ENCODE results near the gene PELI2. TPM values are rescaled to one million over a fixed set of nuclear protein-coding genes. Genes with fewer than 3 reads are reported as not detected.

Gene PELI2
- total and polyA plus RNA-seq, 2 of the 4 experiments (the other 2 are of a cell fraction), result 6.0 to 36.7 TPM

DNA sequence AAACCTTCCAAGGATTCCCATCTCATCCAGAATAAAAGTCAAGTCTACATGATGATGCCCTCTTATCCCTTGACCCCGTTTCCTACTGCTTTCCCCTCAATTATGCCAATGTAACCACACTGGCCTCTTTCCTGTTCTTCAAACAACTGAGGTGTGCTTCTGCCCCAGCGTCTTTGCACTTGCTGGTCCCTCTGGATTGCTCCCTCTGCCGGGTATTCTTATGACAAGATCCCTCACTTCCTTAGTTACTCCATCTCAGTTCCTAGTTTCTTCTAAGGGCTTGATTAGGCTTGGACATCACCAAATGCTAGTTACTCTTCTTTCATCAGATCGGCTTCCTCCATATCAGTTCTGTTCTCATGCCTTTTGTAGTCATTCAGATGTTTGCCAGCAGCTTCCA, 32.7 kb upstream of the PELI2 start:
- H3K36me3 ChIP-seq (ENCODE audit: control insufficient read depth, insufficient read depth, low read length), result no peaks in the 10 kb centered on the region
- dilution Hi-C loops (cut with HindIII; ENCODE audit: low sequenced_read_pairs, unreplicated experiment), result no loop called here
- H3K18ac ChIP-seq (ENCODE audit: low read depth, low read length), result no peak overlapping the region
- no peak overlapping the region for H3K56ac ChIP-seq (ENCODE audit: extremely low read depth, insufficient read depth, low read length)
- no peak overlapping the region for H3K4me2 ChIP-seq (ENCODE audit: low read depth, low read length)
- 66% methylated on average over 3 of the region's 4 CpGs; no CpG with 5 or more reads in 1 of the 2 experiments for WGBS, 2 experiments (ENCODE audit: extremely low coverage in 2 of 2, insufficient read length in 1 of 2)
- no peak overlapping the region for H2AK5ac ChIP-seq (ENCODE audit: low read depth, low read length)
- H2AFZ ChIP-seq (replicated peaks; ENCODE audit: low read length, poor library complexity), result no peak overlapping the region
- no peak overlapping the region for H3K27ac ChIP-seq (ENCODE audit: insufficient read depth, low read length)
- no peak for ATAC-seq (ENCODE audit: low read depth)
- no peak overlapping the region for H2AK9ac ChIP-seq (replicated peaks; ENCODE audit: low read depth, low read length, poor library complexity)
- H3K9ac ChIP-seq (ENCODE audit: low read depth, low read length), result no peak overlapping the region
- TF ChIP-seq, protein P1, sequence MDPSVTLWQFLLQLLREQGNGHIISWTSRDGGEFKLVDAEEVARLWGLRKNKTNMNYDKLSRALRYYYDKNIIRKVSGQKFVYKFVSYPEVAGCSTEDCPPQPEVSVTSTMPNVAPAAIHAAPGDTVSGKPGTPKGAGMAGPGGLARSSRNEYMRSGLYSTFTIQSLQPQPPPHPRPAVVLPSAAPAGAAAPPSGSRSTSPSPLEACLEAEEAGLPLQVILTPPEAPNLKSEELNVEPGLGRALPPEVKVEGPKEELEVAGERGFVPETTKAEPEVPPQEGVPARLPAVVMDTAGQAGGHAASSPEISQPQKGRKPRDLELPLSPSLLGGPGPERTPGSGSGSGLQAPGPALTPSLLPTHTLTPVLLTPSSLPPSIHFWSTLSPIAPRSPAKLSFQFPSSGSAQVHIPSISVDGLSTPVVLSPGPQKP (IDR thresholded peaks at IDR 0.05; ENCODE audit: borderline replicate concordance, low read depth, low read length), result no peak
- TF ChIP-seq MXI1 (IDR thresholded peaks at IDR 0.05; ENCODE audit: borderline replicate concordance, low read depth, low read length) (no peak), FOS (IDR thresholded peaks at IDR 0.05; ENCODE audit: low read depth, low read length) (no peak), RCOR1 (IDR thresholded peaks at IDR 0.05; ENCODE audit: insufficient replicate concordance, low read length) (no peak), NFE2L2 (IDR thresholded peaks at IDR 0.05; ENCODE audit: low read depth, low read length) (no peak), SMC3 (IDR thresholded peaks at IDR 0.05; ENCODE audit: low read depth, low read length) (no peak), RAD21 (IDR thresholded peaks at IDR 0.05; ENCODE audit: low read length) (no peak), BHLHE40 (IDR thresholded peaks at IDR 0.05; ENCODE audit: low read depth, low read length) (no peak), POLR2A (IDR thresholded peaks at IDR 0.05; ENCODE audit: low read depth, low read length) (no peak), CEBPB (IDR thresholded peaks at IDR 0.05; ENCODE audit: low read depth, low read length) (no peak), RFX5 (IDR thresholded peaks at IDR 0.05; ENCODE audit: low read depth, low read length) (no peak), CHD1 (IDR thresholded peaks at IDR 0.05; ENCODE audit: low read depth, low read length) (no peak), MAFK (IDR thresholded peaks at IDR 0.05; ENCODE audit: low read depth, low read length) (no peak)
- TF ChIP-seq, protein P2, sequence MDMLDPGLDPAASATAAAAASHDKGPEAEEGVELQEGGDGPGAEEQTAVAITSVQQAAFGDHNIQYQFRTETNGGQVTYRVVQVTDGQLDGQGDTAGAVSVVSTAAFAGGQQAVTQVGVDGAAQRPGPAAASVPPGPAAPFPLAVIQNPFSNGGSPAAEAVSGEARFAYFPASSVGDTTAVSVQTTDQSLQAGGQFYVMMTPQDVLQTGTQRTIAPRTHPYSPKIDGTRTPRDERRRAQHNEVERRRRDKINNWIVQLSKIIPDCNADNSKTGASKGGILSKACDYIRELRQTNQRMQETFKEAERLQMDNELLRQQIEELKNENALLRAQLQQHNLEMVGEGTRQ (IDR thresholded peaks at IDR 0.05; ENCODE audit: low read depth, low read length), result no peak
- TF ChIP-seq, protein P3, sequence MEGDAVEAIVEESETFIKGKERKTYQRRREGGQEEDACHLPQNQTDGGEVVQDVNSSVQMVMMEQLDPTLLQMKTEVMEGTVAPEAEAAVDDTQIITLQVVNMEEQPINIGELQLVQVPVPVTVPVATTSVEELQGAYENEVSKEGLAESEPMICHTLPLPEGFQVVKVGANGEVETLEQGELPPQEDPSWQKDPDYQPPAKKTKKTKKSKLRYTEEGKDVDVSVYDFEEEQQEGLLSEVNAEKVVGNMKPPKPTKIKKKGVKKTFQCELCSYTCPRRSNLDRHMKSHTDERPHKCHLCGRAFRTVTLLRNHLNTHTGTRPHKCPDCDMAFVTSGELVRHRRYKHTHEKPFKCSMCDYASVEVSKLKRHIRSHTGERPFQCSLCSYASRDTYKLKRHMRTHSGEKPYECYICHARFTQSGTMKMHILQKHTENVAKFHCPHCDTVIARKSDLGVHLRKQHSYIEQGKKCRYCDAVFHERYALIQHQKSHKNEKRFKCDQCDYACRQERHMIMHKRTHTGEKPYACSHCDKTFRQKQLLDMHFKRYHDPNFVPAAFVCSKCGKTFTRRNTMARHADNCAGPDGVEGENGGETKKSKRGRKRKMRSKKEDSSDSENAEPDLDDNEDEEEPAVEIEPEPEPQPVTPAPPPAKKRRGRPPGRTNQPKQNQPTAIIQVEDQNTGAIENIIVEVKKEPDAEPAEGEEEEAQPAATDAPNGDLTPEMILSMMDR (conservative IDR thresholded peaks at IDR 0.05; ENCODE audit: low read depth, low read length), result no peak
- no peak overlapping the region for H4K5ac ChIP-seq (ENCODE audit: low read depth, low read length)
- H4K8ac ChIP-seq (ENCODE audit: low read depth in 2 of 2, low read length in 2 of 2), result no peak overlapping the region
- H2BK15ac ChIP-seq (ENCODE audit: low read depth, low read length), result no peak overlapping the region
- H3K23ac ChIP-seq (ENCODE audit: low read depth, low read length), result no peak overlapping the region
- in situ Hi-C loops (cut with MboI; ENCODE audit: low sequenced_read_pairs), result no loop called here
- peaks cover 3% of the 10 kb centered on the region; the same call in 1 of the 2 replicates for H3K4me1 ChIP-seq (ENCODE audit: control insufficient read depth, insufficient read depth, low read length)
- H3K9me3 ChIP-seq (ENCODE audit: control insufficient read depth, insufficient read depth, low read length), result 0 out of 2 replicates have a peak, but pooled peaks cover 1% of the 10 kb centered on the region
- BruUV-seq (replicated peaks), result no TSS peak
- H3K14ac ChIP-seq (replicated peaks; ENCODE audit: low read depth, low read length), result no peak overlapping the region
- no peak overlapping the region for H3K4ac ChIP-seq (ENCODE audit: low read depth, low read length)
- no peak overlapping the region for H4K91ac ChIP-seq (ENCODE audit: insufficient read depth, low read depth, low read length)
- no peak overlapping the region for H3K4me3 ChIP-seq (ENCODE audit: insufficient read depth, low read depth, low read length)
- CTCF ChIA-PET, result no interaction called here
- no peak overlapping the region for H2BK120ac ChIP-seq (ENCODE audit: low read depth, low read length)
- POLR2A ChIA-PET (ENCODE audit: unreplicated experiment), result no interaction called here
- no peak overlapping the region for H2BK20ac ChIP-seq (ENCODE audit: low read depth, low read length)
- DNase-seq, result no peak
- H4K20me1 ChIP-seq (ENCODE audit: insufficient read depth, low read length), result no peaks in the 10 kb centered on the region
- peaks cover 43% of the 10 kb centered on the region for H3K27me3 ChIP-seq (ENCODE audit: control insufficient read depth, insufficient read depth, low read length)
- intact Hi-C loops (cut with micrococcal nuclease), result no loop called here
- no peaks in the 10 kb centered on the region for H3K79me1 ChIP-seq (ENCODE audit: low read depth in 1 of 2, low read length in 2 of 2)
- no peaks in the 10 kb centered on the region for H3K9me1 ChIP-seq (ENCODE audit: insufficient read depth, low read length)
- no peak overlapping the region for H2BK5ac ChIP-seq (ENCODE audit: low read depth, low read length, poor library complexity, severe bottlenecking)
